GM13976 (cell line): Measurements from ENCODE around the gene AHCTF1.

Source experiments
- DNase-seq: peaks from one replicate; pipeline ENCODE4 v3.0.0; 2012; ENCODE audit warnings: low spot score
- CTCF ChIP-seq: IDR thresholded peaks from 2 replicates; pipeline ENCODE4 v1.5.1; 2012; ENCODE audit warnings: borderline replicate concordance, mild to moderate bottlenecking; ENCODE audit not compliant: insufficient read depth; ENCODE audit errors: extremely low read depth, missing control alignments, control extremely low read depth
- in situ Hi-C: fragments of 300-500 bp; cut with MboI; formaldehyde crosslinking; loops from one replicate; pipeline ENCODE4 v1.12.0; 2022; ENCODE audit warnings: low sequenced_read_pairs, mixed read lengths, inconsistent platforms; ENCODE audit not compliant: unreplicated experiment

The AHCTF1 gene

DNA sequence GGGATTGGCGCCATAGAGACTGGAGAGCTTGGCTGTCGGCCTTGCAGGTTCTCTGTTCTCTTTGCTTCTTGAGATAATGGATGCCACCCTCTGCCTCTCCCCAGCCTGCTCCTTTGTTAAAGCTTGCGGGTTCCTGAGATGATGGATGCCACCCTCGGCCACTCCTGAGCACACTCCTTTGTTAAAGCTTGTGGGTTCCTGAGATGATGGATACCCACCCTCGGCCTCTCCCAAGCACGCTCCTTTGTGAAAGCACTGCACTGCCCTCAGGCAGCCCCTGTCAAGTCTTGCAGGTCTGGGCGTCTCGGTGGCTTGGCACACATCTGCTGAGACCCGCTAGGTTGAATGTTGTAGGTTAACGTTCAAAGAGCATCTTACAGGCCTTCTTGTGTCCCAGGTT lies 131.0 kb downstream of the AHCTF1 start:
- DNase-seq: no peak
- TF ChIP-seq CTCF: no peak
- in situ Hi-C loops: no loop called here

GRCh38 chr1:246800356-246800755 lies 131.4 kb downstream of the AHCTF1 start:
- in situ Hi-C loops: no loop called here
- no peak for DNase-seq
- no peak for TF ChIP-seq CTCF

DNA sequence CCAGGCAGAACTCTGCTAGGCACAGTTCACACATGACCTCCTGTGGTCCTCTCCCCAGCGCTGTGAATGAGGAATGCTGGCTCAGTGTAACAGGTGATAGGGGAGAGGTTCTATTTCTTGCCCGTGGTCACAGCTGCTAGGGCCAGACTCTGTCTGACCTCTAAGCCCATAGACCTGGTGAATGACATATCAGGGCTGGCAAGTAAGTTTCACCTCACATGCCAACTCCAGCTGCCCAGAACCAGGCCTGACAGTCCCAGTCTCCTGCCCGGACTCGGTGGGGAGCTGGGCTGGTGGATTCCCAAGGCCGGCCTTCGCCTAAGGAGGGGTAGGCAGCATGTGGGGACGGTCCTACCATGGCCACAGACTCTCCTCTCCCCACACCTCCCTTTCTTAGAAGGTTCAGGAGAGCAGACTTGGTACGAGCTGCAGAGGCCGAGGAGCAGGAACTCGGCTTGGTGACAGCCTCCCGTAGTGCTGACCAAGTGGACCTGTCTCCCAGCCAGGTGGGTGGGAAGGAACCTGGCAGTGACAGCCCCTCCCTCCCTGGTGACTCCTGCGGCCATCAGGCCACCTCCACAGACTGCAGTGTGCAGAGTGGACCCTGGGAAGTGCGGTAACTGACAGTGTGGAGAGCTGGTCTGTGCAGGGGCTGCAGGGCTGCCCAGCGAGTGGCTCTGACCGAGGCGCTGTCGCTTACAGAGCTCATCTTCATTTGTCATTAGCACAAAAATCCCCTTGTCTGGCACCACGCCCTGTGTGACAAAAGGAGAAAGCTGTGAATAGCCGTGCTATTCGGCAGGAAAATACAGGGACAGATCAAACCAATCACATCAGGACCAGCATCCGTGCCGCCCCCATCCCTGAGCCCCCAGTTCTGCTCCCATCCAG lies 132.9 kb downstream of the AHCTF1 start:
- TF ChIP-seq CTCF: no peak
- DNase-seq: no peak
- in situ Hi-C loops: no loop called here

DNA sequence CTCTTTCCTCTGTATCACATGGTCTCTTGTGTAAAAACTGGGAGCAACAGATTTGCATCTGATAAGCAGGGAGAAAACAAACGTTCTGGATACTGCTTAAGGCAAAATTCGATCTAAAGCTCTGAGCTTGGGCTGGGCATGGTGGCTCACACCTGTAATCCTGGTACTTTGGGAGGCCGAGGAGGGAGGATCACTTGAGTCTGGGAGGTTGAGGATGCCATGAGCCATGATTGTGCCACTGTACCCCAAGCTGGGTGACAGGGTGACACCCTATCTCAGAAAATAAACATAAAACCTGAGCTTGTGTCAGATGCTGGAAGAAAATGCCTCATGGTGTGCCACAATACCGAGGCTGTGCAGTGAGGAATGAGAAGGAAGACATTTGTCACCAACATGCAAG lies 133.6 kb downstream of the AHCTF1 start:
- no peak for TF ChIP-seq CTCF
- in situ Hi-C loops: no loop called here
- DNase-seq: no peak

DNA sequence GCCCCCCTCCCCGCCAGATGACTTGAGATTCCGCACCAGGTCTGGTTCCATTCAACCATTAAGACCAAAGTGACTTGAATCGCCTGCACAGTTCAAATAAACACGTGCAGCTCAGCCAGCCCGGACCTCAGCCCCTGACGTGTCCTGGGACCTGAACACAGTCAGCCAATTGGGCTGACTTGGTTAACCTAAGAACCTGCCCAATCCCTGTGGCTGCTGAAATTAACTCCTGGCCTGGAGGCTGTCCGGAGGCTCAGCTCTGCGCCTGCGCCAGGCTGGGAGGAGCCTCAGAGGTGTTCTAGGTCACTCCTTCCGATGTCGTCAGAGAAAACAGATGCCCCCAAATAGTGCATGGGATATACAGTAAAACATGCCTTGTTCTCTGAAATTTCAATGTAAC lies 134.2 kb downstream of the AHCTF1 start:
- no peak for TF ChIP-seq CTCF
- DNase-seq: no peak
- in situ Hi-C loops: no loop called here

DNA sequence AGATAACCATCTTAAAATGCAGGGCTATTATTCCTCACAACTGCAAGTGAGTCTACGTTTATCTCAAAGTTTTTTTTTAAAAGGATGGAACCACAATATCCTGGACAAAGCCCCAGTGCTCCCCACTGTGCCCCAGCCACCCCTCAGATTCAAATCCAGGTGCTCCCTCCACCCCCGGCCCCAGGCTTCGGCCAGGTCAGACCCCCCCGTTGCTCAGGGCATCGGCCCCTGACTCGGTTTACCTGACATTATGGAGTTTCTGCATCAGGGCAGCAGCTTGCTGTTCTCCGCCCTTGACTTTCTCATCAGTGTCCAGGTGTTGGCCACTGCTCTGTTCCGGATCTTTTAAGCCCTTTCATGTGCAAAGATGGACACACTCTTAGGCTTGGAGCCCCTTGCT lies 134.6 kb downstream of the AHCTF1 start:
- TF ChIP-seq CTCF: no peak
- no peak for DNase-seq

More for the DNA sequence above, 134.6 kb downstream of the AHCTF1 start:
- in situ Hi-C loops: no loop called here
